A673 (cell line): ENCODE measurements around the gene BCAN. TPM values are rescaled to one million over a fixed set of nuclear protein-coding genes. Genes with fewer than 3 reads are reported as not detected.
A peak's percentile ranks its signal among the peaks of the same experiment; 100 is the strongest.

Experiments used
- BruUV-seq: library from RNA; stranded (reverse); fragments of 400-500 nt; replicated peaks from 2 replicates; lab custom pipeline; 2021; lab: Mats Ljungman, UMichigan
- CTCF ChIA-PET: fragments of 300-600 bp; sonication (Branson Sonifier 250); formaldehyde crosslinking; loops from one replicate; lab custom pipeline; 2022; ENCODE audit warnings: antibody characterized with exemption; lab: Charles Lee
- POLR2A ChIA-PET: fragments of 300-600 bp; sonication (Branson Sonifier 250); formaldehyde crosslinking; loops from one replicate; lab custom pipeline; 2022; ENCODE audit warnings: antibody characterized with exemption; ENCODE audit not compliant: low non-redundant PET; lab: Charles Lee
- DNase-seq: peaks from one replicate; pipeline ENCODE4 v3.0.0-alpha.2; 2015; ENCODE audit warnings: low spot score
- H3K27ac ChIP-seq: fragments of 200-600 bp; sonication (generic); 2 replicates; pipeline ENCODE4 v1.5.1; 2016; ENCODE audit warnings: mixed run types, low read depth, mild to moderate bottlenecking, mixed read lengths, antibody characterized with exemption, low read length; ENCODE audit not compliant: poor library complexity, severe bottlenecking
- H3K27me3 ChIP-seq: fragments of 200-600 bp; sonication (generic); replicated peaks from 2 replicates; pipeline ENCODE4 v1.6.1; 2017; ENCODE audit warnings: mixed run types, low read depth, mild to moderate bottlenecking, mixed read lengths, antibody characterized with exemption, low read length; ENCODE audit not compliant: insufficient read depth, poor library complexity
- H3K36me3 ChIP-seq: fragments of 200-600 bp; sonication (generic); 2 replicates; pipeline ENCODE4 v1.6.1; 2016; ENCODE audit warnings: mixed run types, mild to moderate bottlenecking, mixed read lengths, antibody characterized with exemption, low read length; ENCODE audit not compliant: insufficient read depth, poor library complexity, severe bottlenecking
- H3K4me1 ChIP-seq: fragments of 200-600 bp; sonication (generic); 2 replicates; pipeline ENCODE4 v1.6.1; 2017; ENCODE audit warnings: mixed run types, mild to moderate bottlenecking, mixed read lengths, antibody characterized with exemption, low read length; ENCODE audit not compliant: insufficient read depth, poor library complexity, severe bottlenecking
- H3K4me3 ChIP-seq: fragments of 200-600 bp; sonication (generic); 2 replicates; pipeline ENCODE4 v1.5.1; 2016; ENCODE audit warnings: low read depth, mixed run types, mild to moderate bottlenecking, mixed read lengths, low read length; ENCODE audit not compliant: poor library complexity, severe bottlenecking
- H3K9me3 ChIP-seq: fragments of 200-600 bp; sonication (generic); 2 replicates; pipeline ENCODE4 v1.6.1; 2016; ENCODE audit warnings: mixed run types, low read depth, mild to moderate bottlenecking, mixed read lengths, antibody characterized with exemption, low read length; ENCODE audit not compliant: poor library complexity, severe bottlenecking
- CTCF ChIP-seq: fragments of 300-800, 200-600 bp; sonication (generic); conservative IDR thresholded peaks from 2 replicates; pipeline ENCODE4 v1.5.1; 2017; ENCODE audit warnings: low read depth, mild to moderate bottlenecking, antibody characterized with exemption, low read length, moderate library complexity, mixed read lengths
- EZH2 ChIP-seq: fragments of 200-600 bp; sonication (generic); IDR thresholded peaks from 2 replicates; pipeline ENCODE4 v1.6.1; 2017; ENCODE audit warnings: borderline replicate concordance, low read depth, mild to moderate bottlenecking, mixed read lengths, antibody characterized with exemption, low read length; ENCODE audit not compliant: poor library complexity, severe bottlenecking
- intact Hi-C: fragments of 100-400 bp; cut with micrococcal nuclease; formaldehyde crosslinking; loops from one replicate; pipeline ENCODE4 v1.10.0; 2022; ENCODE audit not compliant: unreplicated experiment
- total RNA-seq: library from RNA; stranded (reverse); gene quantifications from 2 replicates; pipeline ENCODE4 v1.2.3, GENCODE V29; 2021

Gene BCAN
- total RNA-seq, 1 experiment from 2014 or later: not detected

- ChIA-PET POLR2A (no interaction called here), CTCF (no interaction called here)
- intact Hi-C loops: loop anchor here (10.0 kb wide), 1 partner anchor 242 kb away; the partner anchor contains the start of gene LRRC71
- TF ChIP-seq EZH2 (no peak), CTCF (no peak)
- H3K27me3 ChIP-seq: peaks cover 53% of the 10 kb centered on the region
- no peaks in the 10 kb centered on the region for H3K36me3 ChIP-seq
- H3K4me3 ChIP-seq: no peak overlapping the region
- H3K9me3 ChIP-seq: no peaks in the 10 kb centered on the region
- BruUV-seq: no TSS peak
- peaks cover 6% of the 10 kb centered on the region for H3K4me1 ChIP-seq
- no peak for DNase-seq
- H3K27ac ChIP-seq: no peak overlapping the region
Observed at GRCh38 chr1:156682166-156682890, 40.4 kb downstream of the BCAN start.

GRCh38 chr1:156684227-156684782 is 42.4 kb downstream of the BCAN start:
- ChIA-PET CTCF (interaction anchor here (1.1 kb wide), 1 partner anchor 22 kb away, joined by 3 read pairs; the partner anchor contains the start of gene CRABP2), POLR2A (interaction anchor here (0.7 kb wide), 1 partner anchor 50 kb away, joined by 11 read pairs; no protein-coding TSS in a partner anchor)
- Histone ChIP-seq H3K36me3 (no peaks in the 10 kb centered on the region), H3K4me1 (no peaks in the 10 kb centered on the region), H3K9me3 (no peaks in the 10 kb centered on the region), H3K27me3 (peaks cover 36% of the 10 kb centered on the region), H3K27ac (no peak overlapping the region), H3K4me3 (no peak overlapping the region)
- no peak for DNase-seq
- no TSS peak for BruUV-seq
- TF ChIP-seq EZH2 (no peak), CTCF (no peak)
- intact Hi-C loops: loop anchor here (10.0 kb wide), 1 partner anchor 240 kb away; the partner anchor contains the start of gene LRRC71

- Histone ChIP-seq H3K4me3 (peak overlapping the region; percentile 39), H3K9me3 (no peaks in the 10 kb centered on the region), H3K27me3 (peaks cover 4% of the 10 kb centered on the region), H3K36me3 (no peaks in the 10 kb centered on the region), H3K27ac (no peak overlapping the region), H3K4me1 (peaks cover 22% of the 10 kb centered on the region)
- intact Hi-C loops: loop anchor here (1.0 to 10.0 kb wide), 5 partner anchors 16 to 236 kb away; partner anchors contain the start of genes CRABP2, LRRC71 and NTRK1
- CTCF ChIA-PET: interaction anchor here (0.5 to 4.7 kb wide), 31 partner anchors 10 to 385 kb away, joined by 3 to 117 read pairs (median 5); partner anchors contain the start of genes CRABP2, ISG20L2, LRRC71 and METTL25B
- DNase-seq: peak; percentile 90
- POLR2A ChIA-PET: interaction anchor here (1.6 kb wide), 1 partner anchor 37 kb away, joined by 6 read pairs; no protein-coding TSS in a partner anchor
- BruUV-seq: no TSS peak
- TF ChIP-seq EZH2 (no peak), CTCF (peak; percentile 80)
Observed at GRCh38 chr1:156689035-156689952, 47.4 kb downstream of the BCAN start.
